Measurements from ENCODE around the gene SCARF1.

The SCARF1 gene

DNA sequence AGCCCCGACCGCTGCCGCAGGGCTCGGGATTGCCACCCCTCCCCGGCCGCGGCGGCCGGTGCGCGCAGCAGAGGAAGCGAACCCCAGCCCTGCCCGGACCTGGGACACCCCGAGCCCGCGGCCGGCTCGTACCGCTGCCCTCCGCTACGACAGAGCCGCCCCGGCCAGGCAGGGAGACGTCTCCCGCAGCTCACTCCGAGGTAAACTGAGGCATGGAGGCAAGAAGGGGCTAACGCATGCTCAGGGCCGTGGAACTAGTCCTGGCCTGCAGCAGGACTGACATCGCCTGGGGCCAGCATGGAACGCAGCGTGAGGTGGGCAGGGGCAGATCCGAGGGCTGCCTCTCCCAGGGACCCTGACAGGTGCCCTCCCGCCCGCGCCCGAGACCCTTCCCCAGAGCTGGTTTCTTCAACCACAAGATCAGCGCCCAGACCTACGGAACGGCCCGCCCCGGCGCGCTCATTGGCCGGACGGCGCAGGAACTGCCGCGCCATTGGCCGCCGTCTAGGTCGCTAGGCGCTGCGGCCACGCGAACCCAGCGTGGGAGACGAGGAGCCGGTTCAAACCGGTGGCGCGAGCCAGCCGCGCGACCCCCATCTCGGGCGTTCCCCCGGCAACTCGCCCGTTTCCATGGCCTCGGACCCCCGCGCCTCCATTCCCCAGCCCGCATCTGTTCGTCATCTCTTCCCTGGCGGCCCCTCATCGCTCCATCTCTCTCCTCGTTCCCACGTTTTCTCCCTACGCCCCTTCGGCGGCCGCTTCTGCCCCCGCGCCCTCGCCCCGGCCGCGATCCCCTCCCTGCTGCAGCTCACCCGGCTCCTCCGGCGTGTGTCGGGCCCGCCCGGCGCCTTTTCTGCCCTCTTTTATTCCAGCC lies 17.3 kb downstream of the SCARF1 start, which contains the start of gene SLC43A2:
Gene SLC43A2, minus strand, starts transcription at position 853 of the 874 bp plus-strand sequence. CDS start 960 bp downstream, outside the sequence.
- DNase-seq (ENCODE audit: low read depth in 2 of 2) = peak; percentile 27 to 28

DNA sequence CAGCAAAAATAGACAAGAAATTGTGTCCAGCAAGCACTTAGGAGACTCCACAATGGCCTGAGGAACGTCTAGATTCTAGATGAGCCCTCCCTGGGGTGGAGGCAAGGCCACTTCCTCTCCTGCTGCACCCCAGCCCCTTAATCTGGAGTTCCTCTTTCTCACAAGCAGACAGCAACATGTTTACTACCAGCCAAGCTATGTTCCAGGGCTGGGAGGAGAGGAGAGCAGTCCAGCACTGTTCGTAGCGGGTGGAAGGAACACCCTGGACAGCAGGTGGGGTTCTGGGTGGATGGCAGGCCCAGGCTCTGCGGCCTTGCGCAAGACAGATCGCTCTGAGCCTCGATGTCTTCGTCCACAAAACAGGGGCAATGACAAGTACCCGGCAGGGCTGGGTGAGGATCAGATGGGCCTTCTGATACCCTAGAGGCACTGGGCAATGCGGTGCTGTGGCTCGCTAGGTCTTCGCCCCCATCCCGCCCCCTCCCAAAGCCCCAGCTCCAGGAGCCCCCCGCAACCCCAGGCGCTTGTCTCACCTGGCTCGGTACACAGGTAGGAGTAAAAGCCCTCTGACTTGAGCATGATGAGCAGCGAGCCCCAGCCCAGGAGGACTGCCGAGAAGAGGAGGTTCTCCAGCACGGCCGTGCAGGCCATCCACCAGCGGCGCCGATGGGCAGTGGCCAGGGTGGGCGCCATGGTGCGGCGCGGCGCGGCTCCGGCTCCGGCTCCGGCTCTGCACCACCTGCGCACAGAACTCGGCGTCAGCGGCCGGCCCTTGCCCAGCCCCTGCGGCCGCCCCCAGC lies 18.1 kb downstream of the SCARF1 start:
- DNase-seq (ENCODE audit: low read depth in 2 of 2) = no peak

DNA sequence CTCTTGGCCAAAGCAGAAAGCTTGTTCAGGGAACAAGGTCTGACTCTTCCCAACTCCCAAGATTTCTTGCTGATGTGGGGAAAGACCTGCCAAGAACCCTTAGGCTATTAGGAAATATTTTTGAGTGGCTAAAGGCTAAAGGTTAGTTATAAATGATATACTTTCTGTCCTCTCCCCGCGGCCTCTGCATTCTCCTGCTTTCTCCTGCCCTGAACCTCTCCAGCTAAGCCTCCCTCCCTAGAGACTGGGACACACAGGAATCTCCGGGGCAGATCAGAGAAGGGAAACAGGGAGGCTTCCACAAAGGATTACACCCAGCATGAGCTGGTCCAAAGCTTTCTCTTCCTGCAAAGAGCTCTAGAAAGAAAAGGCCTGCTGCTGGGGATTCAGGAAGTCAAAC lies 19.2 kb downstream of the SCARF1 start:
- no peak for DNase-seq (ENCODE audit: low read depth in 2 of 2)

DNA sequence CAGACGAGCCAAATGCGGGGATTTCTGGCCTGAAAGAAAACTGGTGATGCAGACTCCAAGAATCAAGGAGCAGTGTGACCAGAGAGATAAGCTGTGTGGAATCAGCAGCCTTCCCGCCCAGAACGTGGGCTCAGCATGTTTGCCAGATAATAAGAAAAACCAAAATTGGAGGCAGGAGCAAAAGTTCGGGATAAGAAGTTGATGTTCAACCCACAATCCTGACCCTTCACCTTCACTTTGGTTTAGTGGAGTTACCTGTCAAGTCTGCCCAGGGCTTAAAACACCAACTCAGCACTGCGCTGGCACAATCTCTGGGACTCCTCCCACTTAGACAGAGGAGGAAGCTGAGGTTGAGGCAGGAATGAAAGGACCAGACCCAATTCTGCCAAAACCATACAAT lies 20.0 kb downstream of the SCARF1 start:
- no peak for DNase-seq (ENCODE audit: low read depth in 2 of 2)

DNA sequence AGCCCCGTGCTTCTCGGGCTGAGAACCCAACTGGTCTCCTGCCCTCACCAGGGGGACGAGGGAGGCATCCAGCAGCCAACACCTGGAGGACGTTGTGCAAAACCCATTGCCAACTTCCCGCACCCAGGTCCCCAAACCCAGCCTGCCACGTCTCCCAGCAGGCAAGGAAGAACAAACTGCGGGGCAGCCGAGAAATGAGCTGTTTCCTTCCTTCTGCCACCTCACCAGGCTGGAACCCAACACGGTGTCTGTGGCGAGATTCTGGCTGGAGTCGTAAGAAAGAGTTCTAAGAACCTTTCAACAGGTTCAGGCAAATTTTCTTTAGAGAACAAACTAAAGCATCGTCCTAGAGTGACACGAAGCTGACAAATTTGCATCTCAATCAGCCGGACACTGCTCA lies 20.5 kb downstream of the SCARF1 start:
- DNase-seq (ENCODE audit: low read depth in 2 of 2) = no peak

DNA sequence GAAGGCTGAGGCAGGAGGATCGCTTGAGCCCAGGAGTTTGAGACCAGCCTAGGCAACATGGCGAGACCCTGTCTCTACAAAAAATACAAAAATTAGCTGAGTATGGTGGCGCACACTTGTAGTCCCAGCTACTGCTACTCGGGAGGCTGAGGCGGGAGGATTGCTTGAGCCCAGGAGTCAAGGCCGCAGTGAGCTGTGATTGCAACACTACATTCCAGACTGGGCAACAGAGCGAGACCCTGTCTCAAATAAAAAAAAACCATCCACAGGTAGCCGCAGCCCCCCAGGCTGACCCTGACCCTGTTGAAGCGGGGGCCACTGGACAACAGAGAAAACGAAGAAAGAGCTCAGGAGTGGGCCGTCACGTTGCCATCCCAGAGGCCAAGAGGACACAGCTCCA lies 20.9 kb downstream of the SCARF1 start:
- DNase-seq (ENCODE audit: low read depth in 2 of 2) = no peak

DNA sequence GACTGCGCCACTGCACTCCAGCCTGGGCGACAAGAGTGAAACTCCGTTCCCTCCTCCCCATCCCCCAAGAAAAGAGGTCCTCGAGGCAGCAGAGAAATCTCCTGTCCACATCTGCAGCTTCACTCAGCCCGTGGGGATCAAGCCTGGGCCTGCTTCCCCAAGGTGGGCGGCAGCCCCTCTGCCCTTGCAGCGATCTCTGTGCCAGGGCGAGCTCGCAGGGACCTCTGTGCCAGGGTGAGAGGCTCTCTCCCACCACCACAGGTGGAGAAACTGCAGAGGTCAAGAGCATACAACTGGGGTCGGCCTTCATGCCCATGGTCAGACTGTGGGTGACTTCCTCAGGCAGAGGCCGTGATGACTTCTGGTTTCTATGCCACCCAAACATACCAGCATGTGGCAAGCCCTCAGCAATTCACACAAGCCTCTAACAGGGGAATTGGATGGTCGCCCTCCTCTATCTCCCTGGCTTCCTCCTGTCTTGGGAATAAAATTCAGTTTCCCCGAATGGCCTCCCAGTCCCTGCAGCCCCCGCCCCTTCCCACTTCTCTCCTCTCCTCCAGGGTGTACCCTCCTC lies 22.4 kb downstream of the SCARF1 start:
- DNase-seq (ENCODE audit: low read depth in 2 of 2) = no peak

DNA sequence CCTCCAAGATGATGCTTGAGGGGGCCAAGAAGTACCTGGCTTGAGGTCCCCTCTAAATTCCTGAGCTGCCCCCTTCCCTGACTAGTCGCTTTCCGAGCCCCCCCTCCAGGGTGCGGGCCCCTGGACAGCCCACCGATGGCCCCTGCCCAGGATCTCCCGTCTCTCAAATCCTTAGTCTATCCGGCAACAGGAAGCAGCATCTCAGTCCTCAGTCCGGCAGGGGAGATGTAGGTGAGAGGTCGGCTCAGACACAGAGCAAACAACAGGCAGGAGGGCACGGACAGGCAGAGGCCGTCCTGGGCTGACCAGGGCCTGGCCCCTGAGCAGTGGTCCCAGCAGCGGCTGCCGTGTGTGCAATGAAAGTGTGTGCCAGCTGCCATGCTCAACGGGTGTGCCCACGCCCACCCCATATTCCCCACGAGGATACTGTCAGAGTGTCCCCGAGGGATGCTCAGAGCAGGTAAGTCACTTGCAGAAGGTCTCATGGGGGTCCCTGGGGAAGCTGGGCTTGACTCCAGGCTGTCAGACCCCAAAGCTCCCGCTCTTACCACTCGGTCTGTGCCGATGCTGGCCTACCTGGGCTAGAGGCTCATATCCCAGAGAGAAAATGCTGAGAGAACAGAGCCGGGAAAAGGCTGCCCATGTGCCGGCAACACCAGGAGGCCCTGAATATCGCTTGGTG lies 24.1 kb downstream of the SCARF1 start:
- DNase-seq (ENCODE audit: low read depth in 2 of 2) = no peak

DNA sequence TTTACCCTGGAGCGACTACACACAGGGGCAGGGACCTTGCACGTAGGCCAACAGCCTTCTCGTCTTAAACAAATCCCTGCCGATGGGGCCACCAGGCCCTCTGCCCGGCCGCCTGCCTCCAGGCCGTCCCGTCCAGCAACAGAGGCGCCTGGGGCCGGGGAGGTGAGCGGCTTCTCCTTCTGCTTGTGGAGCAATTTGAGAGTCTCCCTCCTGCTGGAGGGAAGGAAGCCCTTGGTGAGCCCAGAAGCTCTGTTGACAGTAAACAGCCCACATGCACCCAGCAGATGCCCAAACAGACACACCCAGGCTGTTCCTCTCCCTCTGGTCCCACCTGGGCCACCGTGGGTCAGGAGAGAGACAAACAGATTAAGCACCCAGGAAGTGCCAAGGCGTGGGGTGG lies 25.0 kb downstream of the SCARF1 start:
- no peak for DNase-seq (ENCODE audit: low read depth in 2 of 2)

DNA sequence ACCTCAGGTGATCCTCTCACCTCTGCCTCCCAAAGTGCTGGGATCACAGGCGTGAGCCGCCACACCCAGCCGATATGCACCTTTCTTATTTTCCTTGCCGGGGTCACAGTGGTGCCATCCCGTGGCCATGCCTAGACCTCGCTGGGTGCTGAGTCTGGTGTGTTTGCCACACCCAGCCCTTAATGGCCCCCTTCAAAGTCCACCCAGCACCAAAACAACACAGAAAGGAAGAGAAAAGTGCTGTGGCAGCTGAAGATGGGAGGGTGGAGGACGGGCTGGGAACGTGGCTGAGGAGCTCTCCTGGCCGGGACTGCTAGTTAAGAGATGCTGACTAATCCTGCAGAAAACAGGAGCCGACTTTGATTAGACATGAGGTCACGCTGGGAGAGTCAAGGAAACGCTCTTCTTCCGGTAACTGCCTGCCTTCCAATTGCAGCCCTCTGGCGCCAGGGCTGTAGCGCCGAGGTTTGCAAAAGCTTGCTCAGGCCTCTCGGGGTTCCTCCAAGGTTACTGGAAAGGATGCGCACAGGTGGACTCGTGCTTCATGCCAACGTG lies 27.8 kb downstream of the SCARF1 start:
- peak in 1 of 2 experiments; percentile 21 for DNase-seq (ENCODE audit: low read depth in 2 of 2)

DNA sequence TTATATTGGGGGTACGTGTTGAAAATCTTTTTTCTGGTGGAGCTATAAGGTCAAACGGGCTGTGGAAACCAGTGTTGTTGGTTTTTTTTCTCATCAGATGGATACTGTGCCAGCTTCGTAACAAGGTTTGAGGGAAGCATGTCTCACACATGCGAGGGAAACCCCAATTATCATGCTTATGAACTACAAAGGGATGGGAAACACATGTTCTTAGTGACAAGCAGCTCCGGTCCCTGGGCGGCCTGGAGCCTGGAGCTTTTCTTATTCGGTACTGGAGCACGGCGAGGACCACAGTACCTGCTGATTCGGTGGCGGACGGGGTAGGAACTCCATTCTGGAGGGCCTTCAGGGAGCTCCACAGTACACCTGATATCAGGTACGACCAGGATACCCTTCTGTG lies 29.4 kb downstream of the SCARF1 start:
- DNase-seq (ENCODE audit: low read depth in 2 of 2) = no peak

DNA sequence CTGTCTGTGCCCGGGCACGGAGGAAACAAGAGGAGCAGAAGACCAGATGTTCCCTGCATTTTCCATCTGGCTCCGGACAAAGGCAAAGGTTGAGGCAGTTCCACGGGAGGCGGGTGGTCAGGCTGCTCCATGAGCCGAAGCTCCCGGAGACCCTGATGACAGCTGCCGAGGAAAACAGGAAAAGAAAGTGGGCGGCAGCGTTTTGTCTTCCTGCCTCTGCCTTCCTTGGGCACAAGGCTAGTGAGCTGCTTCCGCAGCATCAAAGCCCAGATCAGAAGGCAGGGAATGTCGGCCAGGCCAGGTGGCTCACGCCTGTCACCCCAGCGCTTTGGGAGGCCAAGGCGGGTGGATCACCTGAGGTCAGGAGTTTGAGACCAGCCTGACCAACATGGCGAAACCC lies 33.1 kb downstream of the SCARF1 start:
- DNase-seq (ENCODE audit: low read depth in 2 of 2) = no peak

DNA sequence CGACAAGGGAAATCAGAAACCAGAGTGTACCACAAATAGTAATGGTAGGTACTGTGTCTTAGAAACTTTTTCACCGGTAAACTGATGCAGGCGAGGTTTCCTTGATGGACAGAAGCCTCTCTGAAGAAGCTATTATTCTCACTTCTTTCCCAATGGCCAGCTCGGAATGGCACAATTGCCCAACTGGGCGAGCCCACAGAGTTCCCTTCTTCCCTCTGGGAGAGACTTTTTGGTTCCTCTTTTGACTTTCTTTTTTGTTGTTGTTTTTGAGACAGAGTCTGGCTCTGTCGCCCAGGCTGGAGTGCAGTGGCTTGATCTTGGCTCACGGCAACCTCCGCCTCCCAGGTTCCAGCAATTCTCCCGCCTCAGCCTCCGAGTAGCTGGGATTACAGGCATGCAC lies 33.8 kb downstream of the SCARF1 start:
- no peak for DNase-seq (ENCODE audit: low read depth in 2 of 2)

DNA sequence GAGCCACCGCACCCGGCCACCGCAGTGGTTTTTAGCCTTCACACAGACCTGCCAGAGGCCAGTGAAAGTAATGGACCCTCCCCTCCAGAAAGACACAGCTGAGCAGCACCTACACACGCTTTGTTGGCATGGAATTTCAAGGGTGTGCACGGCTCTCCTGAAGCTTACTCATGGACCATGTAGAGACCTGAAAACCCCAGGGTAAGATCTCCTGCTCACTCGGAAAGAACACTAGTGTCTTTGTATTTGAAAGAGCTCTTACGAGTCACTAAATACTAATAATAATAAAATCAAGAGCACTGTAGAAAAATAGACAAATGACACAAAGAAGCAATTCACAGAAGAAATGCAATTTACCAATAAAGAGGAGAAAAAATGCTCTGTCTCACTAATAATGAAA lies 36.9 kb downstream of the SCARF1 start:
- DNase-seq (ENCODE audit: low read depth in 2 of 2) = no peak

DNA sequence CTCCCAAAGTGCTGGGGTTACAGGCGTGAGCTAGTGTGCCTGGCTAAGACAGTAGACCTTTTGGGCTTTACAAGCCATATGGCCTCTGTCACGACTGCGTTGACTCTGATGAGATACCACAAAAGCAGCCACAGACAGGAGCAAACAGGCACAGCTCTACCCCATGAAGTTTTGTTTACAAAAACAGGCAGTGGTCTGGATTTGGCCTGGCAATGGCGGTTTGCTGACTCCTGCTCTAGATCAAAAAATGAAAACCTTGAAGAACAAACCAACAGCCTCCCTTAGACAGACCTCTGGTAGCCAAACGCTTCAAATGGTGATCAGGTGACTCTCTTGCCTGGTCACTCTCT lies 37.6 kb downstream of the SCARF1 start:
- DNase-seq (ENCODE audit: low read depth in 2 of 2) = no peak

DNA sequence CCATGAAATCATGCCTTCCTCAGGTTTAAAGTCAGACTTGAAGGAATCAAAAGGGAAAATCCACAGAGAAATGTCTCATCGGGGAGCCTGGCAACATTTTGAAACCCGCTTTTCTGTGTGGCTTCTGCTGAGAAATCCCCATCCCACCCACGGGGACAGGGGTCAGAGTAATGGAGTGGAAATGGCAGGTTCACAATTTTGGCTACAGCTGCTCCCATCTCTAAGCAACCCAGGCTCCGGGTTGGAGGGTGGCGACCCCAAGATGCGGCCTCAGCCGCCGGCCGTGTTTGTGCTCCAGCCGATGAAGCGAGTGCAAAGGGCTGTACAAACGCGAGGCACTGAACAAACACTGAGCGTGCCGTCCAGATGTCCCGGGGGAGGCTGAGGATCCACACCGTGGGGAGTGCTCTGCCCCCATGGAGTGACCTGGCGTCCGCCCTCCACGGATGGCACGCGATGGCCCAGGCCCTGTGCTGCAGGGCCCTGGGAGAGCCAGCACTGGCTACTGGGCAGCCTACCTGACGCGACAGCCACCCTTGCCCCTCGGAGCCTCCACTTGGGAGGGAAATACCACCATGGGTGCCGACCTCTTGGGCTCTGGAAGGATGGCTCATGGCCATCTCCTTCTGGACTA lies 39.1 kb downstream of the SCARF1 start:
- no peak for DNase-seq (ENCODE audit: low read depth in 2 of 2)

DNA sequence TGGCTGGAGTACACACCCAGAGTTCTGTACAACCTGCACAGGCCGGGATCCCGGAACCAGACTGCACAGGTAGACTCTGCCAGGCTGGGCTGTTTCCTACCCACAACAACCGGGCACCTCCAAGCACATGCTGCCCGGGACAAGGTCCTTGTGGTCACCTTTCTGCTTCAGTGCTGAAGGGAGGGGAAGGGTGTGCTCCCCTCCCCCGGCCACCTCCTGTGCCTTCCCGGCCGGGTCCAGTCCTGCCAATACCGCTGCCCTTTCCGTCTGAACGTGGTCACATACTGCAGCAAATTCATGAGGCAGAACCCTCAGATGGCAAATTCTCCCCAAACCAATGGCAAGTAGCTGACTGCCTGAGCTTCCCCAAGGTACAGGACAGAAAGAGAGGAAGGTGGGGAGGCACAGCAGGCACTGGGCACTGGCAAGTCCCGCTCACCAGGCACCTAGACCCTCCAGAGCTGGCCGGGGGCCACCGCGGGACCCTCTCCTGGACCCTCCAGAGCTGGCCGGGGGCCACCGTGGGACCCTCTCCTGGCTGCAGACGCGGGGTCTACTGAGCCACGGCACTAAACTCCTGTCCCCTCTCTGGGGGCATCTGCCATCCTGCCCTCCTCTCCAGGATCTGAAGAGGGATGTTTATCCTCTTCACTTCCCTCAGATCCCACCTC lies 39.7 kb downstream of the SCARF1 start:
- DNase-seq (ENCODE audit: low read depth in 2 of 2) = no peak

DNA sequence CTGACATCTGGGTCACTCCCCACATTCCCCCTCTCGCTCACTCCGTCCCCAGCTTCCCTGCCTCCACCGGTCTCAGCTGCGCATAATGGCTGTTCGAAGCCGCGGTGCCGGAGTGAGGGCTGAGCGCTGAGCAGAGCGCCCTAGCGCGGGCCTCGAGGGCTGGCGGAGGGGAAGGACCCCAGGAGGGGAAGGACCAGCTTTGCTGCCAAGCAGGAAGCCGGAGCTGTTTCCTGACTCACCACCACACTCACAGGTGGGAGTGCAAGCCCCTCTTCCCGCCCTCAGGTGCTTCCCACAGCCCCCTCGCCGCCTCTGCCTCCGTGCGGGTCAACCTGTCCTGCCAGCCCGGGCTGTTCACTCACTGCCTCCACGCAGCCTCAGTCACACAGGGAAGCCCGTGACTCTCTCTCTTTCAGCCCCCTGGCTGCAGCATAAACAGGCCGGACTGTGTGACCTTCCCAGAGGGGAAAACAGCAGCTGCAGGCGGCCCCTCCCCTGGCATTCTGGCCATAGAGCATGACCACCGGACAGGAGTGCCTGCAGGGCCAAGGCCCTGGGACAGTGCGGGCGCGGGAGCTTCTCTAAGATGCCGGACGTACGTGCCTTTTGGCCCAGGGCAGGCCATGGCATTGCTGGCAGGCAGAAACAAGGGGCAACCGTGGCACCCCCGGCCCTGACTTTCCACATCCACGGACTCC lies 40.6 kb downstream of the SCARF1 start:
- no peak for DNase-seq (ENCODE audit: low read depth in 2 of 2)

DNA sequence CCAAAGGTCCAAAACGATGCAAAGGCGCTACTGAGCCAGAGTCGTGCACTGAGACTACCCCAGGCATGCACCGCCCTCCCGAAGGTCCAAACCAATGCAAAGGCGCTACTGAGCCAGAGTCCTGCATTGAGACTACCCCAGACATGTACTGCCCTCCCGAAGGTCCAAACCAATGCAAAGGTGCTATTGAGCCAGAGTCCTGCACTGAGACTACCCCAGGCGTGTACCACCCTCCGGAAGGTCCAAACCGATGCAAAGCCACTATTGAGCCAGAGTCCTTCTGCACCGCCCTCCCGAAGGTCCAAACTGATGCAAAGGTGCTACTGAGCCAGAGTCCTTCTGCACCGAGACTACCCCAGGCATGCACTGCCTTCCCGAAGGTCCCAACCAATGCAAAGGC lies 44.0 kb downstream of the SCARF1 start:
- DNase-seq (ENCODE audit: low read depth in 2 of 2) = no peak

Data from fibroblast of skin of left biceps (primary cell).